IgD-negative memory B cell (primary cell): ENCODE results near the gene HPD. TPM values are rescaled to one million over a fixed set of nuclear protein-coding genes. Genes with fewer than 3 reads are reported as not detected.
A peak's percentile ranks its signal among the peaks of the same experiment; 100 is the strongest.
"Not testable (repeated sequence)": the region's sequence is repeated elsewhere in the genome, so short reads cannot be mapped to it uniquely, and the experiment has no call there.

ENCODE experiments used
- H3K27ac Mint-ChIP-seq, 3 donors: one replicate each; pipeline ENCODE4 v1.8.0; 2020 to 2022; ENCODE audit warnings: mild to moderate bottlenecking in 3 of 3, mixed read lengths in 3 of 3, moderate library complexity in 1 of 3
- H3K27me3 Mint-ChIP-seq: one replicate; pipeline ENCODE4 v1.8.0; 2021; ENCODE audit warnings: mixed read lengths
- H3K36me3 Mint-ChIP-seq: one replicate; pipeline ENCODE4 v1.8.0; 2020; ENCODE audit warnings: mild to moderate bottlenecking, mixed read lengths
- H3K4me1 Mint-ChIP-seq, 3 donors: one replicate each; pipeline ENCODE4 v1.8.0; 2020 to 2022; ENCODE audit warnings: mixed read lengths in 3 of 3, mild to moderate bottlenecking in 1 of 3
- H3K4me3 Mint-ChIP-seq, 4 donors: one replicate each; pipeline ENCODE4 v1.8.0; 2020 to 2022; ENCODE audit warnings: mild to moderate bottlenecking in 4 of 4, mixed read lengths in 4 of 4, moderate library complexity in 3 of 4
- H3K9me3 Mint-ChIP-seq, 3 donors: one replicate each; pipeline ENCODE4 v1.8.0; 2020 to 2021; ENCODE audit warnings: mixed read lengths in 3 of 3, mild to moderate bottlenecking in 1 of 3
- polyA plus RNA-seq: library from polyadenylated mRNA; unstranded; fragments of 300-500 nt; fragmentation: Illumina TruSeq; gene quantifications from one replicate; pipeline ENCODE4 v1.2.3, GENCODE V29; 2021

HPD gene
- not detected for polyA plus RNA-seq

GRCh38 chr12:121858662-121859572, at the start of gene HPD:
Gene HPD, minus strand, starts transcription at chr12:121858859. Its CDS starts 36 bp downstream, at chr12:121858823.
- H3K27ac Mint-ChIP-seq, result no peak within 1 kb of the TSS
- peaks cover 4% of the 10 kb centered on the region for H3K36me3 Mint-ChIP-seq
- H3K27me3 Mint-ChIP-seq, result no peaks in the 10 kb centered on the region
- H3K4me3 Mint-ChIP-seq, result peak within 1 kb of the TSS in 1 of 4 donors; percentile 67
- H3K4me1 Mint-ChIP-seq, result peaks cover 0 to 15% (median 0%) of the 10 kb centered on the region in 3 donors
- H3K9me3 Mint-ChIP-seq, result no peaks in the 10 kb centered on the region

GRCh38 chr12:121905746-121906145, 47.1 kb upstream of the HPD start:
- H3K9me3 Mint-ChIP-seq, result no peaks in the 10 kb centered on the region

GRCh38 chr12:121903202-121903601, 44.5 kb upstream of the HPD start:
- Mint-ChIP-seq H3K9me3 (no peaks in the 10 kb centered on the region), H3K4me3 (no peak overlapping the region), H3K27me3 (no peaks in the 10 kb centered on the region), H3K4me1 (peaks cover 0 to 1% (median 0%) of the 10 kb centered on the region in 3 donors), H3K36me3 (peaks cover 14% of the 10 kb centered on the region), H3K27ac (peak overlapping the region in 1 of 3 donors; percentile 56)

More at GRCh38 chr12:121905746-121906145, 47.1 kb upstream of the HPD start:
- peaks cover 19% of the 10 kb centered on the region for H3K36me3 Mint-ChIP-seq
- H3K27me3 Mint-ChIP-seq, result no peaks in the 10 kb centered on the region
- H3K4me1 Mint-ChIP-seq, result peaks cover 0 to 2% (median 1%) of the 10 kb centered on the region in 3 donors
- no peak overlapping the region for H3K27ac Mint-ChIP-seq
- no peak overlapping the region for H3K4me3 Mint-ChIP-seq

GRCh38 chr12:121899590-121899989, 40.9 kb upstream of the HPD start:
- Mint-ChIP-seq H3K4me1 (no peaks in the 10 kb centered on the region), H3K9me3 (no peaks in the 10 kb centered on the region), H3K27me3 (no peaks in the 10 kb centered on the region), H3K27ac (no peak overlapping the region), H3K4me3 (no peak overlapping the region), H3K36me3 (peaks cover 15% of the 10 kb centered on the region)

- no peaks in the 10 kb centered on the region for H3K9me3 Mint-ChIP-seq
- H3K36me3 Mint-ChIP-seq, result peaks cover 12% of the 10 kb centered on the region
- no peak overlapping the region for H3K27ac Mint-ChIP-seq
- peaks cover 0 to 4% (median 0%) of the 10 kb centered on the region in 3 donors for H3K4me1 Mint-ChIP-seq
- no peak overlapping the region for H3K4me3 Mint-ChIP-seq
- no peaks in the 10 kb centered on the region for H3K27me3 Mint-ChIP-seq
Observed at GRCh38 chr12:121898287-121898686, 39.6 kb upstream of the HPD start.

- H3K4me3 Mint-ChIP-seq, result peak overlapping the region in 2 of 4 donors; percentile 37
- no peak overlapping the region for H3K27ac Mint-ChIP-seq
- no peaks in the 10 kb centered on the region for H3K27me3 Mint-ChIP-seq
- peaks cover 2 to 12% (median 11%) of the 10 kb centered on the region in 3 donors for H3K4me1 Mint-ChIP-seq
- H3K36me3 Mint-ChIP-seq, result peaks cover 2% of the 10 kb centered on the region
- no peaks in the 10 kb centered on the region for H3K9me3 Mint-ChIP-seq
Observed at GRCh38 chr12:121894633-121895032, 36.0 kb upstream of the HPD start.

GRCh38 chr12:121893961-121894460, 35.4 kb upstream of the HPD start:
- H3K4me3 Mint-ChIP-seq, result peak overlapping the region in 2 of 4 donors; percentile 26 to 62

GRCh38 chr12:121892673-121893561, 34.3 kb upstream of the HPD start:
- Mint-ChIP-seq H3K27ac (peak overlapping the region in 1 of 3 donors; percentile 26), H3K4me1 (peaks cover 17 to 22% (median 20%) of the 10 kb centered on the region in 3 donors), H3K36me3 (peaks cover 2% of the 10 kb centered on the region), H3K27me3 (no peaks in the 10 kb centered on the region), H3K4me3 (peak overlapping the region in 2 of 4 donors; percentile 3 to 17), H3K9me3 (no peaks in the 10 kb centered on the region)

More at GRCh38 chr12:121893961-121894460, 35.4 kb upstream of the HPD start:
- no peaks in the 10 kb centered on the region for H3K9me3 Mint-ChIP-seq
- H3K27me3 Mint-ChIP-seq, result no peaks in the 10 kb centered on the region
- peak overlapping the region in 1 of 3 donors; percentile 85 for H3K27ac Mint-ChIP-seq
- peaks cover 8 to 18% (median 17%) of the 10 kb centered on the region in 3 donors for H3K4me1 Mint-ChIP-seq
- H3K36me3 Mint-ChIP-seq, result peaks cover 2% of the 10 kb centered on the region

GRCh38 chr12:121889661-121890060, 31.0 kb upstream of the HPD start:
- peak overlapping the region; percentile 97 to 99 (median 97) for H3K27ac Mint-ChIP-seq
- H3K27me3 Mint-ChIP-seq, H3K36me3 Mint-ChIP-seq, H3K9me3 Mint-ChIP-seq: not testable (repeated sequence)
- H3K4me1 Mint-ChIP-seq, result peaks cover 17 to 24% (median 20%) of the 10 kb centered on the region in 3 donors
- peak overlapping the region; percentile 97 to 100 (median 99) for H3K4me3 Mint-ChIP-seq

GRCh38 chr12:121889274-121889624, 30.6 kb upstream of the HPD start:
- Mint-ChIP-seq H3K36me3 (no peaks in the 10 kb centered on the region), H3K27ac (peak overlapping the region; percentile 97 to 99 (median 97)), H3K4me1 (peaks cover 17 to 24% (median 20%) of the 10 kb centered on the region in 3 donors), H3K9me3 (no peaks in the 10 kb centered on the region), H3K27me3 (no peaks in the 10 kb centered on the region), H3K4me3 (peak overlapping the region; percentile 97 to 100 (median 99))

- Mint-ChIP-seq H3K27ac (peak within 1 kb of the TSS; percentile 97 to 99 (median 97)), H3K4me3 (peak within 1 kb of the TSS; percentile 97 to 100 (median 99)), H3K4me1 (peaks cover 17 to 23% (median 20%) of the 10 kb centered on the region in 3 donors), H3K9me3 (no peaks in the 10 kb centered on the region), H3K27me3 (no peaks in the 10 kb centered on the region), H3K36me3 (no peaks in the 10 kb centered on the region)
Observed at GRCh38 chr12:121888478-121889273, 30.0 kb upstream of the HPD start, which contains the start of gene PSMD9. Gene PSMD9, plus strand, starts transcription at chr12:121888790. Its CDS starts 67 bp downstream, at chr12:121888857.

- Mint-ChIP-seq H3K27ac (peak overlapping the region; percentile 97 to 99 (median 97)), H3K4me3 (peak overlapping the region; percentile 97 to 100 (median 99)), H3K27me3 (no peaks in the 10 kb centered on the region), H3K9me3 (no peaks in the 10 kb centered on the region), H3K36me3 (no peaks in the 10 kb centered on the region), H3K4me1 (peaks cover 17 to 20% (median 20%) of the 10 kb centered on the region in 3 donors)
Observed at GRCh38 chr12:121888083-121888477, 29.4 kb upstream of the HPD start.

GRCh38 chr12:121885129-121885528, 26.5 kb upstream of the HPD start:
- H3K4me1 Mint-ChIP-seq, result peaks cover 13 to 17% (median 15%) of the 10 kb centered on the region in 3 donors
- H3K9me3 Mint-ChIP-seq, H3K27me3 Mint-ChIP-seq, H3K36me3 Mint-ChIP-seq, H3K27ac Mint-ChIP-seq, H3K4me3 Mint-ChIP-seq: not testable (repeated sequence)

GRCh38 chr12:121883315-121883660, 24.6 kb upstream of the HPD start:
- no peaks in the 10 kb centered on the region for H3K9me3 Mint-ChIP-seq
- peaks cover 1 to 3% (median 2%) of the 10 kb centered on the region in 3 donors for H3K4me1 Mint-ChIP-seq
- no peak overlapping the region for H3K4me3 Mint-ChIP-seq
- H3K27me3 Mint-ChIP-seq, result no peaks in the 10 kb centered on the region
- peak overlapping the region in 1 of 3 donors; percentile 60 for H3K27ac Mint-ChIP-seq
- H3K36me3 Mint-ChIP-seq, result no peaks in the 10 kb centered on the region
